NK-92 (cell line): ENCODE data around the gene RBM47.

Source experiments
- DNase-seq: peaks from one replicate; lab custom pipeline; 2025; ENCODE audit not compliant: unreplicated experiment; lab: John Stamatoyannopoulos, UW

The RBM47 gene

DNA sequence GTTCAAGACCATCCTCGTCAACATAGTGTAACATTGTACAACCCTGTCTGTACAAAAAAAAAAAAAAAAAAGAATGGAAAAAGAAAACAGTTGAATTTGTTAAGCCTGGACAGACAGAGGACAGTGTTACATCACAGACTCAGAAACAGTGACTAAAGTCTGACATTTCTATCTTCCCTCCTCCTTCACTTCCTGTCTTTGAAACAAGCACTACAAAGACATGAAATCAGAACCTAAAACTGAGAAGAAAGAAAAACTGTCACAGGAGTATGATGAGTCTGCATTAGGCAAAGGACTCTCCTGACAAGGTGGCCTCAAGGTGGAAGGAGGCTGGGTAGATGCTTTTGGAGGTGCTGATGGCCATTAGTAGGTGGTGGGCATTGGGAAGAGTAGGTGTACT lies 126.7 kb downstream of the RBM47 start:
- no peak for DNase-seq

- no peak for DNase-seq
Measured at GRCh38 chr4:40502220-40502619, 127.4 kb downstream of the RBM47 start.

- DNase-seq: no peak
Measured at GRCh38 chr4:40500781-40501180, 128.9 kb downstream of the RBM47 start.

DNA sequence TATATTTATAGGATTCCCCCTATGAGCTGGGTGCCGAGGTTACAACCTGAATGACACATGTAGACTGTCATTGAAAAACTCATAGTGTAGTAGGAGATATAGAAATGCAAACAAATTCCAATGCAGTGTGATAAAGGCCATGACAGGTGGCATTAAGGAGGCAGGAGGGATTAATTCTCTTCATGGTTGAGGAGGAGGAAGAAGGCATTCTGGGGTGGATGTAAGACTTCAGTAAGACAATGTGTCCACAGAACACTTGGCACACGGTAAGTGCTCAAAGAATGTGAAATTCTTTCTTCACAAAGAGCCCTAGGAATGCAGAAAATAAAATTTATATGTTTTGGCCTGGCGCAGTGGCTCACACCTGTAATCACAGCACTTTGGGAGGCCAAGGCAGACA lies 136.5 kb downstream of the RBM47 start:
- no peak for DNase-seq

GRCh38 chr4:40492691-40493090 lies 137.0 kb downstream of the RBM47 start:
- DNase-seq: no peak

DNA sequence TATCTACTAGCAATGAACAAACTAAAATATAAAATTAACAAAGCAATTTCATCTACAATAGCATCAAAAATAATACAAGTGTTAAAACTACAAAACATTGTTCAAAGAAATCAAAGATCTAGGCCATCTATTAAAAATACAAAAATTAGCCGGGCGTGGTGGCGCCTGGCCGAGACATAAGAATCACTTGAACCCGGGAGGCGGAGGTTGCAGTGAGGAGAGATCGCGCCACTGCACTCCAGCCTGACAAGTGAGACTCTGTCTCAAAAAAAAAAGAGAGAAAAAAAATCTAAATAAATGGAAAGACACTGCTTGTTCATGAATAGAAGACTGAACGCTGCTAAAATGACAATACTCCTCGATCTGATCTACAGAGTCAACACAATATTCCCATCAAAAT lies 139.2 kb downstream of the RBM47 start:
- DNase-seq: no peak

DNA sequence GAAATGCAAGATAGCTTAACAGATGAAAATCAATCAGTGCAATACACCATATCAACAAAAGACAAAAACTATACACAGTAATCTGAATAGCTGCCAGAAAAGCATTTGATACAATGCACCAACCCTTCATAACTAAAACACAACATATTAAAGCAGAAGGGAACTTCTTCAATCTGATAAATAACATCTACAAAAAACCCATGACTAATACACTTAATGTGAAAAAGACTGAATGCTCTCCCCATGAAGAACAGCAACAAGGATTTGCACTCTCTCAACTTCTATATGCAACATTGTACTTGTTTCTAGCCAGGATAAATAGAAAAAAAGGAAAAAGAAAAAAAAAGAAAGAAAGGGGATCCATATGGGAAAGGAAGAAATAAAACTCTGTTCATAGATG lies 139.7 kb downstream of the RBM47 start:
- DNase-seq: no peak

DNA sequence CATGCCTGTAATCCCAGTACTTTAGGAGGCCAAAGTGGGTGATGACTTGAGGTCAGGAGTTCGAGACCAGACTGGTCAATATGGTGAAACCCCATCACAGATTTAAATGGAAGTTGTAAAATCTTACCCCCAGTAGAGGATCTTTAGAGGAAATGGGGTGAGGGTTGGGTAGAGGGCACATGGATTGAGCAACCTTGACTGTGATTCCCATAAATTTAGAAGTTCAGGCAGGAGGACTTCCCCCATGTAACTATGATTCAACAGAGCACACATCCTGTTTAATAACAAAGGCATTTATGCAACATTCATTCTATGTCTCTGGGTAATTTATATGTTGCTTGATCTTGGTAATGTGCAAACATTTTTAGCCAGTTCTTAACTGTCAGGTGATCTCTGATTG lies 143.1 kb downstream of the RBM47 start:
- no peak for DNase-seq

DNA sequence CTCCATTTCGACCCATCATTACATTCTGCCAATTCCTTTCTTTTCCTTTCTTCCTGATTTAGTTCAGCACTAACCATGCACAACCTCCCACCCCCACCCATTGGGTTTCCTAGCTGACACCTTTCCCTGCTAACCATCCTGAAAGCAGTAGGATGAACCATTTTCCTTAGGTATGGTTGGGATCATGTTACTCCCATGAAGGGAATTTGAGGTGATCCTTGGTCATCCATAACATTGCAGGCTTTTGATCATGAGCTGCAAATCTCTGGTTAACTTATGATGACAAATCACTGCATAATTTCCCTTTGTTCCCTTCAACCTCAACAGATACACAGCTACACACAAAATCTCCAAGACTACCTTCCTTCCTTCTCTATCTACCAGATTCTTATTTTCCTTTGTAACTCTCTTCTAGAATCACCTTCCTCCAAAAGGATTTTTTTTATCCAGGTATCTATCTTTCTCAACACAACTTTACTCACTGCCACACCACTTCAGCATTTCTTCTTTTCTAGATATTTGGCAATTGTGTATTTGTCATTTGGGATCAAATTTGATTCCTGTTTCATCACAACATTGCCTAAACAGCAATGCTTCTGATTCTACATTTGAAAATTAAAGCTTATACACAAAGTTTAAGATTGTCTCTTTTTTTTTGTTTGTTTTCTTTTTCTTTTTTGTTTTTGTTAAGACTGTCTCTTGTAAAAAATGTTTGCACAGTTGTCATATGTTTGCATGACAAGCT lies 145.1 kb downstream of the RBM47 start:
- no peak for DNase-seq

DNA sequence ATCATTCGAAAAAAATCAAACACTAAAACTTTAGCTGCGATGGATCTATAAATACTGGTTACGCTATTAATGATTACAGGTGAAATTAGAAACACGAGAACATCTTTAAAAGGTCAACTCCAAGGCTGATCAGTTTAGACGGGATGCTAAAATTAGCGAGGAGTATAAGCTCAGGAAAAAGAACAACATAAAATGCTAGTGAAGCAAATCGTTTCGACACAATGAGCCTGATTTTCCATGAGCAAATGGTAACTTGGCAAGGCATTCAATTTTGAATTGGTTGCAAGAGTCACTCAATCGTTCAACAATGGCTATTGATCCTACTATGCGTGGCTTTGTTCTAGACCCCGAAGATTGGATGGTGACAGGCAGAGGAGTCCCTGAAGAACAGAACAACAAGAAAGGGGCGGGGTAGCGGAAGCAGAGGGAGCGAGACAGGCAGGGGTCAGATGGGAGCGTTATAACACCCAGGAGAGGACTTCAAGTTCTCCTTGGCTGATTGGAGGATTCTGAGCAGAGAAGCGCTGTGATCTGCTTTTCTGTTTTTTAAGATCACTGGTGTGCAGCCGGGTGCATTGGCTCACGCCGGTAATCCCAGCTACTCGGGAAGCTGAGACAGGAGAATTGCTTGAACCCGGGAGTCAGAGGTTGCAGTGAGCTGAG lies 146.5 kb downstream of the RBM47 start:
- DNase-seq: no peak

- no peak for DNase-seq
Measured at GRCh38 chr4:40481977-40482376, 147.7 kb downstream of the RBM47 start.

GRCh38 chr4:40480291-40480690 lies 149.4 kb downstream of the RBM47 start:
- no peak for DNase-seq

DNA sequence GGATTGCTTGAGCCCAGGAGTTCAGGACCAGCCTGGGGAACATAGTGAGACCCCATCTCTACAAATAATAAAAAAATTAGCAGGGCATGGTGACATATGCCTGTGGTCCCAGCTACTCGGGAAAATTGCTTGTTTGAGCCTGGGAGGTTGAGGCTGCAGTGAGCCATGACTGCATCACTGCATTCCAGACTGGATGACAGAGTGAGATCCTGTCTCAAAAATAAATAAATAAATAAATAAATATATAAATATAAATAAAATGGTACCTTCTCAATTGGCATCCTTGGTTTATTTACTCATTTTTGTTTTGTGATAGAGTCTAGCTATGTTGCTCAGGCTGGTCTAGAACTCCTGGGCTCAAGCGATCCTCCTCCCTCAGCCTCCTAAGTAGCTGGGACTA lies 150.3 kb downstream of the RBM47 start:
- DNase-seq: no peak

- no peak for DNase-seq
Measured at GRCh38 chr4:40475609-40476008, 154.1 kb downstream of the RBM47 start.

DNA sequence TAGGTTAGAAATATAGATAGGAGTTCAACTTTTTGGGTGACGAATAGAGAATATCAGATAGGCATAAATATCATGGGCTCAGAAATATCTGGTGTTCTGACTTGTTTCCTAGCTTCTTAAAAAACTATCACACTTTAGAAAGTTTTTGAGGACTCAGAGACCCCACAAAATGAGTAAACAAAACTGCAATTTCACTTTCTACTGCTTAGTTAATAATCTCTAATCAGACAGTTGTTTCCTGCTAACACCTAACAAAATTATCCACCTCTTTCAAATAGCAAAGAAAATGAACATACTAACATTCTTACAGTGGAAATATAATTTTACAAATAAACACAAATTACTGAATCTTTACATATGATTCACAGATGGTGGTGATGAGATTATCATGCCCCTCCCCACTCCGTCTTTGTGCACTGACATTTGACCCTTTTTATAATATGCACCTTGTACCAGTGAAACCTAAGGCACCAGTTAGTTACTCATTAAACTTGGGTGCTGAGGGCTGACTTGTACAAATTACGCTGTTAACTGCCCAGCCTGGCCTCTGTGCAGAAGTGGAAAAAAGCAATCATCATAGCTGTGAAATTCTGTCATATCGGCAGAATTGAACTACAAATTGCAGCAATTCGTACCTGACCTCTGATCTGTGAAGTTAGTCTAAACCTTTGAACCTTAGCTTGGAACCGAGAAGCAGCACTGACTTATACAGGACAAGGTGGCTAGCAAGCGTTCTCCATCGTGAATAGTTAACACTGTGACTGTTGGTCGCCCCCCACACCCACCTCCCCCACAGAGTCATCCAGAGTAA lies 155.9 kb downstream of the RBM47 start:
- no peak for DNase-seq

GRCh38 chr4:40471923-40472322 lies 157.7 kb downstream of the RBM47 start:
- no peak for DNase-seq

- no peak for DNase-seq
Measured at GRCh38 chr4:40466789-40467188, 162.9 kb downstream of the RBM47 start.

DNA sequence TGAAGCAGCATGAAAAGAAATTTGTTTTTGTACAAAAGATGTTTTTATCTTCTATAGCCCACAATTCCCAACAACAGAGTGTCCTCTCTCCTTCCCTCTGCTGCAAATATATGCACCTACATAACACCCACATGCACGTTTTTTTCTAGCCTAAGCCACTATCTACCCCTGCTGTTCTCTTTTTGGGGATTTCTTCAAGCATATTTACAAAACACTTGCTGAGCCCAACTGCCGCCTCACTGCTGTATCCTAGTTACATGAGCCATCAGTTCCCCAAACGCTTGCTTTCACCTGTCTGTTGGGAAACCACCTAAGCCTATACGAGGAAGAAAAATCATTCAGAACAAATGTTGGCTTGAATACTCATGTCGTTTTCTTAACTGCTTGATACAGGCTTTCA lies 167.3 kb downstream of the RBM47 start:
- DNase-seq: no peak

DNA sequence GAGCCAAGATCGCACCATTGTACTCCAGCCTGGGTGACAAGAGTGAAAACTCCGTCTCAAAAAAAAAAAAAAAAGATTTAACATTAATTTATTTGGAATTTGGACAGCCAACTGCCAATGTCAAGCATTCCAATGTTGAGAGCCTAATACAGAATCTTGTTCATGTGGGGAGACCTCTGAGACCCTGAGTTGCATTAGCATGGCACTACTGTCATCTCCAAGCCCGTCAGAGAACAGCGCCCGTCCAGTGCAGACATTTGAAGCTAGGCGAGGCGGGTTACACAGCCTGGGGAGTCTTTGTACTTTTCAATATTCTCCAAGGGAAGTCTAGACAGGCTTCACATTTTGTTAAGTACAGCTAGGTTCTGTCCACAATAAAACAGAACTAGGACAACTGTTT lies 167.8 kb downstream of the RBM47 start:
- DNase-seq: no peak

GRCh38 chr4:40461062-40461461 lies 168.6 kb downstream of the RBM47 start:
- no peak for DNase-seq

DNA sequence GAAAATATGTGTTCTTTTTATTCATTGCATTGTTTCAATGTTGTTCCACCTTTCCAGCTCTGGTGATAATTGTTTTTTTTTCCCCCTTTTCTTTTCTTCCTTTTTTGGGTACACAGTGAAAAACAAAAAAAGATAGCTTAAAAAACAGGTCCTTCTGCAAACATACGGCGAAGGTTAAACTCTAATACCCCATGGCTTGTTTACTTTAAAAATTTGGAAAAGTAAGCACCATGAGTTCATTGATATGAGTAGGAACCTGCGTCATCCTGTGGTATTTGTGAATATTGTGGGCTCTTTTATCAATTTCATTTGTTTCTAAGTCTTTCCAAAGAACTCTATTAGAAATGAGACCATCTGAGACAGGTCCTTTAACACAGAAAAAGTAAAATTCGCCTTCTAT lies 171.0 kb downstream of the RBM47 start:
- DNase-seq: no peak

DNA sequence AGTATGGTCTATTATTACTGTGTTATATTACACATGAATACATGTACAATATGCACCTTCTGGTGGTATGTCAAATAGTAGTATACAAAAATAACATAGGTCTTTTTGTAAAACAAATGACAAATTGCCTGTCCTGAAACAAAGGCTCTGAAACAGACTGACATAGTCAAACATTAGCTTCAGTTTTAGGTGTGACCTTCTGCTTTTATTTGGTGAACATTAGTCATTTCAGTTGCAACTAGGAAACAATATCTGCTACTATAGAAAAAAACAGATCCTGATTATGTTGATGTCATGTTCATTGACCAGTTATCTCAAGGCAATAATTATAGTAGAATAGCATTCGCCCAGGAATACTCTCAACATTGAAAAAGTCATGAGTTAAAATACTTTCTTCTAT lies 171.6 kb downstream of the RBM47 start:
- no peak for DNase-seq
